HG03135 (cell line): ENCODE measurements around the gene LRRC74A.

Experiments used
- ATAC-seq: cut with Tn5 transposase; IDR thresholded peaks from one replicate; pipeline ENCODE4 v1.9.1; 2021; ENCODE audit warnings: mild to moderate bottlenecking, moderate library complexity; ENCODE audit not compliant: unreplicated experiment

LRRC74A gene

DNA sequence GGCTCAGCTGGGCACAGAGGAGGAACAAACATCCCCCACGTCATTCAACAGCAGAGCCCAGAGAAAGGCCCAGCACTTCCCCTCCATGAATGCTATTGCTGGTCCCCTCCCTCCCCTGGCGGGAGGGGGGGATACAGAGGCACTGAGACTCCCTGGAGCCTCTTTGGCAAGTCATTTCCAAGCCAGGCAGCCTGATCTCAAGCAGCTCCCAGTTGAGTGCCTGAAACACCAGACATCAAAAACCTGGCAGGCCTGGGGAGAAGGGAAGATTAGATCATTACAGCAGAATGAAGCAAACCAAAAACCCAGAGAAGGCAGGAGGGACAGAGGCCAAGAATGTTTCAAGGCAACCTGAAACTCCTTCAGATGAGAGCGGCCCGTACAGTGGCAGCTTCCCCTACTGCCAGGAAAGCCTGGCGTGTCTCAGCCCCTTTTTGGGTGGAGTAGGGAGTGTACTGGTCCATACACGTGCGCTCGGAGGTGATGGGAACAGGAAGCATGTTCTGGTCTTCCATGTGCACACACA lies 92.1 kb downstream of the LRRC74A start:
- ATAC-seq = no peak

DNA sequence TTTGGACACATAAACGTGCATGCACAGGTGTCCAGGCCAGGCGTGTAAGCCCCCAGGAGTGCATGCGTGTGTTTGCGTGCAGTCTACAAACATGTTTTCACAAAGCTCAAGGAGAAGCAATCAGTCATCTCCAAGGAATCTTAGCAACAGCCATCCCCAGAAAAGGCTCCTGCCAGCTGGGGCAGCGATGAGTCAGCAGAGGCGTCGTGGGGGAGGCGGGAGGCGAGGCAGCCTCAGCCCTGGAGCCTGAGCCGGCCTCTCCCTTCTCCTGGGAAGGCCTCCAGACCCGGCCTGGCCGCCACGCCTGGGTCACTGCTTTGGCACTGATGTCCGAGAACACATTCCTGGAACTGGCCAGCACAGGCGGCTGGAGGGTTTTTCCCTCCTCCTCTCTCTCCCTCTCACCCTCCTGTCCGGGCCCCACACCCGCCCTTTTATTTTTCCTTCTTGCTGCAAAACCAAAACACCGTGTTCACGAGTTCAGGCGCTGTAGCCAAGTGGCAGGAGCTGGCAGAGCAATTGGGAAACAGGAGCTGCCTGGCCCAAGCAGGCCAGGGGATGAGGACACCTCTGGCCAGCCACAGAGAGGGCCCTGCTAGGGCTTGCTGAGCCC lies 92.7 kb downstream of the LRRC74A start:
- ATAC-seq = no peak
